ENCODE measurements around the gene CARD6.

GRCh38 chr5:40801771-40802562 is 39.2 kb upstream of the CARD6 start:
- TF ChIP-seq EZH2 (IDR thresholded peaks at IDR 0.05; ENCODE audit: borderline replicate concordance) (no peak), CTCF (IDR thresholded peaks at IDR 0.05; ENCODE audit: poor library complexity) (no peak), EZH2phosphoT487 (IDR thresholded peaks at IDR 0.05; ENCODE audit: low read depth, severe bottlenecking, unreplicated experiment) (no peak)

All from hepatocyte (in vitro differentiated cells).